ENCODE results near the gene FOXK2.

Gene FOXK2

GRCh38 chr17:82642022-82642421 lies 122.5 kb downstream of the FOXK2 start:
- no peak for DNase-seq (ENCODE audit: low read depth)

GRCh38 chr17:82644148-82644547 lies 124.6 kb downstream of the FOXK2 start:
- DNase-seq (ENCODE audit: low read depth) = no peak

- no peak for DNase-seq (ENCODE audit: low read depth)
Observed at GRCh38 chr17:82645516-82645915, 126.0 kb downstream of the FOXK2 start.

- no peak for DNase-seq (ENCODE audit: low read depth)
Observed at GRCh38 chr17:82647593-82648164, 128.1 kb downstream of the FOXK2 start.

- DNase-seq (ENCODE audit: low read depth) = peak; percentile 95
Observed at GRCh38 chr17:82648165-82648668, 128.7 kb downstream of the FOXK2 start, which contains the start of gene WDR45B. WDR45B (minus strand) TSS chr17:82648444; CDS start chr17:82648340, 104 bp downstream.

GRCh38 chr17:82648742-82649331 lies 129.3 kb downstream of the FOXK2 start:
- DNase-seq (ENCODE audit: low read depth) = no peak

GRCh38 chr17:82649501-82650261 lies 130.1 kb downstream of the FOXK2 start:
- no peak for DNase-seq (ENCODE audit: low read depth)

GRCh38 chr17:82650723-82651122 lies 131.2 kb downstream of the FOXK2 start:
- no peak for DNase-seq (ENCODE audit: low read depth)

GRCh38 chr17:82653651-82654528 lies 134.4 kb downstream of the FOXK2 start:
- no peak for DNase-seq (ENCODE audit: low read depth)

All from fibroblast of the conjunctiva (primary cell).